ENCODE measurements around the gene KANSL1.
"Not testable (repeated sequence)": the region's sequence is repeated elsewhere in the genome, so short reads cannot be mapped to it uniquely, and the experiment has no call there.

KANSL1 gene

GRCh38 chr17:46027048-46027975, 165.9 kb downstream of the KANSL1 start:
- no peak for TF ChIP-seq CTCF (conservative IDR thresholded peaks at IDR 0.05; ENCODE audit: low read depth, low read length)
- DNase-seq (ENCODE audit: low read depth): no peak
- no peak overlapping the region for H3K4me3 ChIP-seq (ENCODE audit: low read depth, low read length)

DNA sequence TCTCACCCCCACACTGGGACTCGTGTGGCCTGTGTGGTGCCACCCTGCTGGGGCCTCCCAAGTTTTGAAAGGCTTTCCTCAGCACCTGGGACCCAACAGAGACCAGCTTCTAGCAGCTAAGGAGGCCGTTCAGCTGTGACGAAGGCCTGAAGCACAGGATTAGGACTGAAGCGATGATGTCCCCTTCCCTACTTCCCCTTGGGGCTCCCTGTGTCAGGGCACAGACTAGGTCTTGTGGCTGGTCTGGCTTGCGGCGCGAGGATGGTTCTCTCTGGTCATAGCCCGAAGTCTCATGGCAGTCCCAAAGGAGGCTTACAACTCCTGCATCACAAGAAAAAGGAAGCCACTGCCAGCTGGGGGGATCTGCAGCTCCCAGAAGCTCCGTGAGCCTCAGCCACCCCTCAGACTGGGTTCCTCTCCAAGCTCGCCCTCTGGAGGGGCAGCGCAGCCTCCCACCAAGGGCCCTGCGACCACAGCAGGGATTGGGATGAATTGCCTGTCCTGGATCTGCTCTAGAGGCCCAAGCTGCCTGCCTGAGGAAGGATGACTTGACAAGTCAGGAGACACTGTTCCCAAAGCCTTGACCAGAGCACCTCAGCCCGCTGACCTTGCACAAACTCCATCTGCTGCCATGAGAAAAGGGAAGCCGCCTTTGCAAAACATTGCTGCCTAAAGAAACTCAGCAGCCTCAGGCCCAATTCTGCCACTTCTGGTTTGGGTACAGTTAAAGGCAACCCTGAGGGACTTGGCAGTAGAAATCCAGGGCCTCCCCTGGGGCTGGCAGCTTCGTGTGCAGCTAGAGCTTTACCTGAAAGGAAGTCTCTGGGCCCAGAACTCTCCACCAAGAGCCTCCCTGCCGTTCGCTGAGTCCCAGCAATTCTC, 166.8 kb downstream of the KANSL1 start:
- no peak overlapping the region for H3K4me3 ChIP-seq (ENCODE audit: low read depth, low read length)
- no peak for TF ChIP-seq CTCF (conservative IDR thresholded peaks at IDR 0.05; ENCODE audit: low read depth, low read length)
- DNase-seq (ENCODE audit: low read depth): no peak

- TF ChIP-seq CTCF (conservative IDR thresholded peaks at IDR 0.05; ENCODE audit: low read depth, low read length): no peak
- no peak for DNase-seq (ENCODE audit: low read depth)
- no peak overlapping the region for H3K4me3 ChIP-seq (ENCODE audit: low read depth, low read length)
Measured at GRCh38 chr17:46025510-46026165, 167.6 kb downstream of the KANSL1 start.

- H3K4me3 ChIP-seq (ENCODE audit: low read depth, low read length): no peak overlapping the region
- DNase-seq (ENCODE audit: low read depth): no peak
- no peak for TF ChIP-seq CTCF (conservative IDR thresholded peaks at IDR 0.05; ENCODE audit: low read depth, low read length)
Measured at GRCh38 chr17:46025060-46025459, 168.2 kb downstream of the KANSL1 start.

GRCh38 chr17:46024590-46024989, 168.6 kb downstream of the KANSL1 start:
- TF ChIP-seq CTCF (conservative IDR thresholded peaks at IDR 0.05; ENCODE audit: low read depth, low read length): no peak
- DNase-seq (ENCODE audit: low read depth): no peak
- no peak overlapping the region for H3K4me3 ChIP-seq (ENCODE audit: low read depth, low read length)

DNA sequence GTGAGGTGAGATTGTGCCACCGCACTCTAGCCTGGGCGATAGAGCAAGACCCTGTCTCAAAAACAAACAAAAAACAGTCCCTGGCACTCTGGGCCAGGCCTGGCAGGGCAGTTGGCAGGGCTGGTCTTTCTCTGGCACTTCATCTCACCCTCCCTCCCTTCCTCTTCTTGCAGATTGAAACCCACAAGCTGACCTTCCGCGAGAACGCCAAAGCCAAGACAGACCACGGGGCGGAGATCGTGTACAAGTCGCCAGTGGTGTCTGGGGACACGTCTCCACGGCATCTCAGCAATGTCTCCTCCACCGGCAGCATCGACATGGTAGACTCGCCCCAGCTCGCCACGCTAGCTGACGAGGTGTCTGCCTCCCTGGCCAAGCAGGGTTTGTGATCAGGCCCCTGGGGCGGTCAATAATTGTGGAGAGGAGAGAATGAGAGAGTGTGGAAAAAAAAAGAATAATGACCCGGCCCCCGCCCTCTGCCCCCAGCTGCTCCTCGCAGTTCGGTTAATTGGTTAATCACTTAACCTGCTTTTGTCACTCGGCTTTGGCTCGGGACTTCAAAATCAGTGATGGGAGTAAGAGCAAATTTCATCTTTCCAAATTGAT, 169.3 kb downstream of the KANSL1 start:
- no peak for DNase-seq (ENCODE audit: low read depth)
- TF ChIP-seq CTCF (conservative IDR thresholded peaks at IDR 0.05; ENCODE audit: low read depth, low read length): no peak
- no peak overlapping the region for H3K4me3 ChIP-seq (ENCODE audit: low read depth, low read length)

- not testable (repeated sequence) for DNase-seq (ENCODE audit: low read depth); H3K4me3 ChIP-seq (ENCODE audit: low read depth, low read length)
Measured at GRCh38 chr17:46023366-46023765, 169.9 kb downstream of the KANSL1 start.
